Trophoblast cell (in vitro differentiated cells and primary cell): Measurements from ENCODE around the gene F3.

ENCODE experiments used
- DNase-seq, 2 donors: peaks; one replicate each; pipeline ENCODE4 v3.0.0-alpha.2; 2016
- H2AFZ ChIP-seq: 2 replicates; pipeline ENCODE4 v1.6.1; 2013; ENCODE audit warnings: low read length, moderate library complexity, mild to moderate bottlenecking; ENCODE audit not compliant: insufficient read depth, poor library complexity
- H2AK5ac ChIP-seq: 2 replicates; pipeline ENCODE4 v1.6.1; 2013; ENCODE audit warnings: mild to moderate bottlenecking, low read length
- H2BK120ac ChIP-seq: 2 replicates; pipeline ENCODE4 v1.6.1; 2013; ENCODE audit warnings: low read length, mild to moderate bottlenecking, moderate library complexity; ENCODE audit not compliant: insufficient read depth, poor library complexity
- H2BK12ac ChIP-seq: 2 replicates; pipeline ENCODE4 v1.6.1; 2013; ENCODE audit warnings: mild to moderate bottlenecking, low read length, moderate library complexity
- H2BK5ac ChIP-seq: 2 replicates; pipeline ENCODE4 v1.6.1; 2013; ENCODE audit warnings: low read length, low read depth, moderate library complexity, mild to moderate bottlenecking; ENCODE audit not compliant: poor library complexity
- H3K14ac ChIP-seq: 2 replicates; pipeline ENCODE4 v1.6.1; 2013; ENCODE audit warnings: mild to moderate bottlenecking, low read length
- H3K18ac ChIP-seq: 2 replicates; pipeline ENCODE4 v1.6.1; 2013; ENCODE audit warnings: mild to moderate bottlenecking, low read length
- H3K23ac ChIP-seq: 2 replicates; pipeline ENCODE4 v1.6.1; 2013; ENCODE audit warnings: low read length
- H3K27ac ChIP-seq: 2 replicates; pipeline ENCODE4 v1.5.1; 2013; ENCODE audit warnings: low read depth, mild to moderate bottlenecking, inconsistent platforms, low read length, moderate library complexity
- H3K27me3 ChIP-seq: 2 replicates; pipeline ENCODE4 v1.6.1; 2013; ENCODE audit warnings: inconsistent platforms, mild to moderate bottlenecking, low read length, moderate library complexity; ENCODE audit not compliant: insufficient read depth
- H3K36me3 ChIP-seq, 2 experiments: 1 replicate in 1 of 2; 2 replicates in 1 of 2; pipeline ENCODE4 v1.6.1; 2013; ENCODE audit warnings: low read length in 2 of 2, mild to moderate bottlenecking in 2 of 2, moderate library complexity in 1 of 2; ENCODE audit not compliant: insufficient read depth in 2 of 2, control insufficient read depth in 1 of 2
- H3K4ac ChIP-seq: 2 replicates; pipeline ENCODE4 v1.6.1; 2013; ENCODE audit warnings: low read depth, mild to moderate bottlenecking, low read length, moderate library complexity
- H3K4me1 ChIP-seq, 2 experiments: 1 replicate in 1 of 2; 2 replicates in 1 of 2; pipeline ENCODE4 v1.6.1; 2013; ENCODE audit warnings: low read length in 2 of 2, mild to moderate bottlenecking in 2 of 2, moderate library complexity in 1 of 2; ENCODE audit not compliant: insufficient read depth in 2 of 2, control insufficient read depth in 1 of 2
- H3K4me2 ChIP-seq: 2 replicates; pipeline ENCODE4 v1.6.1; 2013; ENCODE audit warnings: inconsistent platforms, mild to moderate bottlenecking, low read length, moderate library complexity
- H3K4me3 ChIP-seq: 2 replicates; pipeline ENCODE4 v1.5.1; 2013; ENCODE audit warnings: mild to moderate bottlenecking, low read depth, low read length, inconsistent platforms
- H3K79me1 ChIP-seq: one replicate; pipeline ENCODE4 v1.6.1; 2013; ENCODE audit warnings: low read length
- H3K79me2 ChIP-seq: 2 replicates; pipeline ENCODE4 v1.6.1; 2013; ENCODE audit warnings: low read length, mild to moderate bottlenecking; ENCODE audit not compliant: control insufficient read depth, insufficient read depth, poor library complexity
- H3K9ac ChIP-seq: 2 replicates; pipeline ENCODE4 v1.6.1; 2013; ENCODE audit warnings: mild to moderate bottlenecking, low read length
- H3K9me3 ChIP-seq: 2 replicates; pipeline ENCODE4 v1.6.1; 2013; ENCODE audit warnings: low read depth, mild to moderate bottlenecking, control low read depth, inconsistent platforms, low read length; ENCODE audit not compliant: insufficient read depth
- H4K12ac ChIP-seq: 2 replicates; pipeline ENCODE4 v1.6.1; 2013; ENCODE audit warnings: low read depth, mild to moderate bottlenecking, low read length, moderate library complexity
- H4K8ac ChIP-seq: 2 replicates; pipeline ENCODE4 v1.6.1; 2013; ENCODE audit warnings: low read depth, mild to moderate bottlenecking, low read length, moderate library complexity
- H4K91ac ChIP-seq: one replicate; pipeline ENCODE4 v1.6.1; 2013; ENCODE audit warnings: low read depth, mild to moderate bottlenecking, low read length, moderate library complexity
- WGBS: extraction: QIAGEN DNeasy Blood & Tissue Kit; methylation state at CpG from one replicate; pipeline ENCODE4 v1.1.7; 2013; ENCODE audit warnings: missing lambda C conversion rate; ENCODE audit not compliant: insufficient read length, insufficient coverage; ENCODE audit errors: extremely low coverage; 5-methylcytosine and 5-hydroxymethylcytosine counted together

Gene F3

DNA sequence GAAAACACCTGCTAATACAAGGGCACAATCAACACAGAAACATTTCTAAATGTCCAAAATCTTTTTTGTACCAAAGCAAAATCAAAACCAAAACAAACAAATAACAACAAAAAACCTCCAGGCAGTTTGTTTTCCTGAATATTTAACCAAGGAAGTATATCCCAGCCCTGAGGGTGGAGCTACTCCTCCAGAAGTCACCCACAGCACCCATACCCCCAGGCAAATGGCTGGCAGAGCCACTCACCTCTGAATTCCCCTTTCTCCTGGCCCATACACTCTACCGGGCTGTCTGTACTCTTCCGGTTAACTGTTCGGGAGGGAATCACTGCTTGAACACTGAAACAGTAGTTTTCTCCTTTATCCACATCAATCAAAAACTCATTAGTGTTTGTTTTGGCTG lies 9.5 kb downstream of the F3 start:
- Histone ChIP-seq H3K27ac (no peak overlapping the region), H3K36me3 (peaks cover 29 to 54% of the 10 kb centered on the region in 2 experiments), H3K4me2 (no peak overlapping the region), H4K91ac (no peak overlapping the region), H2BK5ac (no peak overlapping the region), H4K8ac (no peak overlapping the region), H3K27me3 (no peaks in the 10 kb centered on the region), H3K23ac (no peak overlapping the region), H3K18ac (no peak overlapping the region), H3K79me2 (peaks cover 2% of the 10 kb centered on the region), H2BK12ac (no peak overlapping the region), H3K9me3 (no peaks in the 10 kb centered on the region), H3K4me1 (peaks cover 3 to 11% of the 10 kb centered on the region in 2 experiments), H2BK120ac (no peak overlapping the region), H3K14ac (no peak overlapping the region), H3K79me1 (no peaks in the 10 kb centered on the region), H2AFZ (no peak overlapping the region), H4K12ac (no peak overlapping the region), H3K4me3 (no peak overlapping the region), H3K4ac (no peak overlapping the region), H3K9ac (no peak overlapping the region), H2AK5ac (no peak overlapping the region)
- no CpG with 5 or more reads among the region's 3 CpGs for WGBS
- peak; percentile 71 to 77 for DNase-seq

DNA sequence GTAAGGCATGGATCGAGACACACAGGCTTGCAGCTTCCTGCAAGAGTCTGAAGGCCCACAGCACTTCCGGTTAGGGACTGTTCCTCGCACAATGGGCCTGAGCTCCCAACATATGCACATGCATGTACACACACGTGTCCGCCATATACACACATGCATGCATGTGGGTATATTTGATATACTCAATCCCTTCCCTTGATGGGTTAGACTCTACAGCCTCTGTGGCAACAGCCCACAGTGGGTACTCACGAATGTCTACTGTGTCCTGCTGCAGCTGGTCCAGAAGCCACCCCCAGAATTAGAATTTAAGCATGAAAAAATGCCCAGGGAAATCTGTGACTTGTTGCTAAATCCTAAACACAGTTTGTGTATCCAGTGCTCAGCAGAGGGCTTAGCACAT lies 9.9 kb downstream of the F3 start:
- H3K14ac ChIP-seq, result no peak overlapping the region
- no peaks in the 10 kb centered on the region for H3K9me3 ChIP-seq
- H3K18ac ChIP-seq, result no peak overlapping the region
- peaks cover 29 to 52% of the 10 kb centered on the region in 2 experiments for H3K36me3 ChIP-seq
- H3K27ac ChIP-seq, result no peak overlapping the region
- H4K12ac ChIP-seq, result no peak overlapping the region
- no CpG with 5 or more reads among the region's 6 CpGs for WGBS
- H2AFZ ChIP-seq, result no peak overlapping the region
- peaks cover 3 to 11% of the 10 kb centered on the region in 2 experiments for H3K4me1 ChIP-seq
- no peak overlapping the region for H2AK5ac ChIP-seq
- H3K23ac ChIP-seq, result no peak overlapping the region
- no peaks in the 10 kb centered on the region for H3K79me1 ChIP-seq
- H2BK120ac ChIP-seq, result no peak overlapping the region
- no peak overlapping the region for H2BK5ac ChIP-seq
- no peaks in the 10 kb centered on the region for H3K27me3 ChIP-seq
- no peak overlapping the region for H4K91ac ChIP-seq
- no peak overlapping the region for H3K4me2 ChIP-seq
- H3K4me3 ChIP-seq, result no peak overlapping the region
- H3K4ac ChIP-seq, result no peak overlapping the region
- H2BK12ac ChIP-seq, result no peak overlapping the region
- H3K9ac ChIP-seq, result no peak overlapping the region
- H3K79me2 ChIP-seq, result peaks cover 2% of the 10 kb centered on the region
- DNase-seq, result no peak
- no peak overlapping the region for H4K8ac ChIP-seq

DNA sequence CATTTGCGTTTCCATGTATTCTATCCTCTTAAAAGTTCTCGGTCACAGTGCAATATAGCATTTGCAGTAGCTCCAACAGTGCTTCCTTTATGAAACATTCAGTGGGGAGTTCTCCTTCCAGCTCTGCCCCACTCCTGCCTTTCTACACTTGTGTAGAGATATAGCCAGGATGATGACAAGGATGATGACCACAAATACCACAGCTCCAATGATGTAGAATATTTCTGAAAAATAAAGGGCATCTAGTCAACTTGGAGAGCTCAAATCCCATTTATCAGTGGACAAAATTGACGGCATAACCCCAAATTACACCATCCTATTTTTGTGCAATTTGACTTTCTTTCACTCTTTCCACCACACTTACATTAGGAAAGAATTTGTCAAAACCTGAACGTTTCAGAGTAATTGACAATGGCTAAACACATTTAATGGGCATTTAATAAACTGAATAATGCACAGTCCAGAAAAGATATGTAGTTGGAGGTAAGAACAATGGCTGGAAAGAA lies 11.1 kb downstream of the F3 start:
- H3K14ac ChIP-seq, result no peak overlapping the region
- no CpG with 5 or more reads among the region's 4 CpGs for WGBS
- H3K79me1 ChIP-seq, result no peaks in the 10 kb centered on the region
- no peak overlapping the region for H2AFZ ChIP-seq
- H3K4me2 ChIP-seq, result no peak overlapping the region
- H3K4ac ChIP-seq, result no peak overlapping the region
- H3K9me3 ChIP-seq, result no peaks in the 10 kb centered on the region
- H3K27me3 ChIP-seq, result no peaks in the 10 kb centered on the region
- H3K36me3 ChIP-seq, result peaks cover 23 to 43% of the 10 kb centered on the region in 2 experiments
- peaks cover 2% of the 10 kb centered on the region for H3K79me2 ChIP-seq
- no peak overlapping the region for H3K4me3 ChIP-seq
- H3K9ac ChIP-seq, result no peak overlapping the region
- H4K12ac ChIP-seq, result no peak overlapping the region
- H2BK120ac ChIP-seq, result no peak overlapping the region
- no peak overlapping the region for H2BK12ac ChIP-seq
- peaks cover 0 to 8% of the 10 kb centered on the region in 2 experiments for H3K4me1 ChIP-seq
- no peak overlapping the region for H2BK5ac ChIP-seq
- H4K91ac ChIP-seq, result no peak overlapping the region
- H3K27ac ChIP-seq, result no peak overlapping the region
- H4K8ac ChIP-seq, result no peak overlapping the region
- no peak overlapping the region for H2AK5ac ChIP-seq
- H3K18ac ChIP-seq, result no peak overlapping the region
- H3K23ac ChIP-seq, result no peak overlapping the region
- no peak for DNase-seq

DNA sequence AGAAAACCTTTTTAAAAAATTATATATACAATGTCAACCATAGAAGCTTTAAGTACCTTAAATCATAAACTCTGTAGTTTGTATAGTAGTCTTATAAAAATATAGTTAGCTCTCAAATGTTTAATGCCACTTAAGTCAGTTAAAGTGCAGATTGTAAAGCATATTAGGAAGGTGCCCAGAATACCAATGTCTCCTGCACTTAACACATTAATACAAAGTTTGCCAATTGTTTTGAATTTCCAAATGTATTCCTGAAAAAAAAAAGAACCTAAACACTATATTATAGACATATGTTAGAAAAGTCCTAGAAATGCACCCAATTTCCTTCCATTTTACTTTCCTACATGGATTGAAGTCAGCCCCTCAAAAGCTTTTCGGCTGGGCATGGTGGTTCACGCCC lies 12.1 kb downstream of the F3 start:
- H3K79me2 ChIP-seq, result no peaks in the 10 kb centered on the region
- H2BK120ac ChIP-seq, result no peak overlapping the region
- no peak overlapping the region for H2AK5ac ChIP-seq
- peaks cover 0 to 8% of the 10 kb centered on the region in 2 experiments for H3K4me1 ChIP-seq
- H3K4ac ChIP-seq, result no peak overlapping the region
- no peak for DNase-seq
- H3K9ac ChIP-seq, result no peak overlapping the region
- no peaks in the 10 kb centered on the region for H3K9me3 ChIP-seq
- H3K18ac ChIP-seq, result no peak overlapping the region
- H4K12ac ChIP-seq, result no peak overlapping the region
- no peak overlapping the region for H3K4me2 ChIP-seq
- H4K8ac ChIP-seq, result no peak overlapping the region
- no peaks in the 10 kb centered on the region for H3K79me1 ChIP-seq
- WGBS, result no CpG with 5 or more reads among the region's 2 CpGs
- no peak overlapping the region for H2BK12ac ChIP-seq
- no peak overlapping the region for H2AFZ ChIP-seq
- H2BK5ac ChIP-seq, result no peak overlapping the region
- no peak overlapping the region for H3K14ac ChIP-seq
- H3K23ac ChIP-seq, result no peak overlapping the region
- H3K27ac ChIP-seq, result no peak overlapping the region
- no peak overlapping the region for H3K4me3 ChIP-seq
- no peak overlapping the region for H4K91ac ChIP-seq
- H3K36me3 ChIP-seq, result peaks cover 17 to 33% of the 10 kb centered on the region in 2 experiments
- no peaks in the 10 kb centered on the region for H3K27me3 ChIP-seq
